ENCODE results near the gene CEP76.

- TF ChIP-seq EZH2 (IDR thresholded peaks at IDR 0.05; ENCODE audit: borderline replicate concordance, insufficient read depth, low read depth, low read length, poor library complexity, severe bottlenecking) (no peak), CTCF (IDR thresholded peaks at IDR 0.05) (peak; percentile 93)
Measured at GRCh38 chr18:12726774-12727550, 24.4 kb upstream of the CEP76 start.

All from B cell (primary cell).